ENCODE data around the gene PYHIN1.

Gene PYHIN1

GRCh38 chr1:158931055-158931737, at the start of gene PYHIN1:
Gene PYHIN1 (plus strand): TSS chr1:158931552. CDS start chr1:158936911, 5,359 bp downstream.
- no peak for TF ChIP-seq CTCF (IDR thresholded peaks at IDR 0.05; ENCODE audit: control extremely low read depth, extremely low read depth, low read depth, missing control alignments)
- ChIA-PET CTCF (interaction anchor here (1.0 kb wide), 2 partner anchors 66 to 425 kb away, joined by 3 read pairs; no protein-coding TSS in a partner anchor), POLR2A (no interaction called here)
- DNase-seq (ENCODE audit: extremely low spot score): no peak

GRCh38 chr1:158893654-158894053, 37.7 kb upstream of the PYHIN1 start:
- ChIA-PET POLR2A (no interaction called here), CTCF (no interaction called here)
- TF ChIP-seq CTCF (IDR thresholded peaks at IDR 0.05; ENCODE audit: control extremely low read depth, extremely low read depth, low read depth, missing control alignments): no peak
- no peak for DNase-seq (ENCODE audit: extremely low spot score)

GRCh38 chr1:158898722-158899121, 32.6 kb upstream of the PYHIN1 start:
- ChIA-PET POLR2A (no interaction called here), CTCF (no interaction called here)
- TF ChIP-seq CTCF (IDR thresholded peaks at IDR 0.05; ENCODE audit: control extremely low read depth, extremely low read depth, low read depth, missing control alignments): no peak
- no peak for DNase-seq (ENCODE audit: extremely low spot score)

GRCh38 chr1:158901623-158902022, 29.7 kb upstream of the PYHIN1 start:
- DNase-seq (ENCODE audit: extremely low spot score): no peak
- TF ChIP-seq CTCF (IDR thresholded peaks at IDR 0.05; ENCODE audit: control extremely low read depth, extremely low read depth, low read depth, missing control alignments): no peak
- ChIA-PET CTCF (no interaction called here), POLR2A (no interaction called here)

- ChIA-PET POLR2A (no interaction called here), CTCF (no interaction called here)
- TF ChIP-seq CTCF (IDR thresholded peaks at IDR 0.05; ENCODE audit: control extremely low read depth, extremely low read depth, low read depth, missing control alignments): no peak
Measured at GRCh38 chr1:158916085-158916484, 15.3 kb upstream of the PYHIN1 start.

GRCh38 chr1:158924677-158925076, 6.7 kb upstream of the PYHIN1 start:
- POLR2A ChIA-PET: no interaction called here
- no peak for DNase-seq (ENCODE audit: extremely low spot score)
- CTCF ChIA-PET: no interaction called here
- no peak for TF ChIP-seq CTCF (IDR thresholded peaks at IDR 0.05; ENCODE audit: control extremely low read depth, extremely low read depth, low read depth, missing control alignments)

More at GRCh38 chr1:158916085-158916484, 15.3 kb upstream of the PYHIN1 start:
- DNase-seq (ENCODE audit: extremely low spot score): no peak
